C4-2B (cell line): Measurements from ENCODE around the gene INPP4A.

Experiments
- CTCF ChIP-seq: fragments of 450-650 bp; conservative IDR thresholded peaks from 2 replicates; pipeline ENCODE4 v1.5.1; 2017; ENCODE audit warnings: mild to moderate bottlenecking
- ZFX ChIP-seq: fragments of 450-650 bp; IDR thresholded peaks from 2 replicates; pipeline ENCODE4 v1.6.1; 2017

- TF ChIP-seq CTCF: no peak
- TF ChIP-seq ZFX: no peak
Measured at GRCh38 chr2:98598781-98599428, 154.2 kb downstream of the INPP4A start.
